WERI-Rb-1 (cell line): ENCODE results near the gene ADGRG1.

ENCODE experiments used
- DNase-seq: peaks from one replicate; pipeline ENCODE4 v3.0.0-alpha.2; 2020
- H3K27ac ChIP-seq: fragments of 250-450 bp; sonication (Bioruptor Pico); 2 replicates; pipeline ENCODE4 v1.5.1; 2020; ENCODE audit warnings: mild to moderate bottlenecking, moderate library complexity
- H3K27me3 ChIP-seq: fragments of 250-450 bp; sonication (Bioruptor Pico); 2 replicates; pipeline ENCODE4 v1.5.1; 2021; ENCODE audit warnings: mild to moderate bottlenecking, low read depth, moderate library complexity; ENCODE audit not compliant: insufficient read depth, severe bottlenecking
- H3K36me3 ChIP-seq: fragments of 250-450 bp; sonication (Bioruptor Pico); 2 replicates; pipeline ENCODE4 v1.5.1; 2020; ENCODE audit warnings: mild to moderate bottlenecking, moderate library complexity
- H3K4me3 ChIP-seq: 2 replicates; pipeline ENCODE4 v1.5.1; 2011; ENCODE audit warnings: low read depth, mild to moderate bottlenecking, control low read depth, low read length
- H3K9me3 ChIP-seq: fragments of 250-450 bp; sonication (Bioruptor Pico); 2 replicates; pipeline ENCODE4 v1.5.1; 2021; ENCODE audit warnings: mild to moderate bottlenecking, moderate library complexity; ENCODE audit not compliant: severe bottlenecking
- TF ChIP-seq, protein P1 (sequence below): IDR thresholded peaks from 2 replicates; pipeline ENCODE4 v1.5.1; 2011; ENCODE audit warnings: low read depth, mild to moderate bottlenecking, control low read depth, inconsistent platforms, low read length

Gene ADGRG1

DNA sequence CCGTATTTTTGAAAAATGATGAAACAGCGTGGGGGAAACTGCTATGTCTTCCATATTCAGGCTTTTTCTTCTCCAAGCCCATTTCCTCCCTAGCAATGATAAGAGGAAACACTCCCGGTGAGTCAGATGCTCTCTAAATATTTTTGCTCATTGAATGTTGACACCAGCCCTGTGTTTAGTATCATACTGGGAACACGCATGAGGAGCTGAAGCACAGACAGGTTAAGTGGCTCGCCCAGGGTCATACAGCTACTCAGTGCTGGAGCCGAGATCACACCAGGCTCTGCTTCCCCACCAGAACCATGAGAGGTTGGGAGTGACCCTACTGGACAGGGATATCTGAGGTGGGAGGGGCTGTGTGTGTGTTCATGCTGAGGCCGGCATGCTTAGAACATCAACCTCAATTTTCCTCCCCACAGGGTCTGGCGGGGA is 37.8 kb upstream of the ADGRG1 start:
- H3K27ac ChIP-seq: no peak overlapping the region
- no peaks in the 10 kb centered on the region for H3K27me3 ChIP-seq
- no peaks in the 10 kb centered on the region for H3K36me3 ChIP-seq
- no peak overlapping the region for H3K4me3 ChIP-seq
- no peaks in the 10 kb centered on the region for H3K9me3 ChIP-seq
- DNase-seq: no peak
- TF ChIP-seq, protein P1, sequence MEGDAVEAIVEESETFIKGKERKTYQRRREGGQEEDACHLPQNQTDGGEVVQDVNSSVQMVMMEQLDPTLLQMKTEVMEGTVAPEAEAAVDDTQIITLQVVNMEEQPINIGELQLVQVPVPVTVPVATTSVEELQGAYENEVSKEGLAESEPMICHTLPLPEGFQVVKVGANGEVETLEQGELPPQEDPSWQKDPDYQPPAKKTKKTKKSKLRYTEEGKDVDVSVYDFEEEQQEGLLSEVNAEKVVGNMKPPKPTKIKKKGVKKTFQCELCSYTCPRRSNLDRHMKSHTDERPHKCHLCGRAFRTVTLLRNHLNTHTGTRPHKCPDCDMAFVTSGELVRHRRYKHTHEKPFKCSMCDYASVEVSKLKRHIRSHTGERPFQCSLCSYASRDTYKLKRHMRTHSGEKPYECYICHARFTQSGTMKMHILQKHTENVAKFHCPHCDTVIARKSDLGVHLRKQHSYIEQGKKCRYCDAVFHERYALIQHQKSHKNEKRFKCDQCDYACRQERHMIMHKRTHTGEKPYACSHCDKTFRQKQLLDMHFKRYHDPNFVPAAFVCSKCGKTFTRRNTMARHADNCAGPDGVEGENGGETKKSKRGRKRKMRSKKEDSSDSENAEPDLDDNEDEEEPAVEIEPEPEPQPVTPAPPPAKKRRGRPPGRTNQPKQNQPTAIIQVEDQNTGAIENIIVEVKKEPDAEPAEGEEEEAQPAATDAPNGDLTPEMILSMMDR: no peak

DNA sequence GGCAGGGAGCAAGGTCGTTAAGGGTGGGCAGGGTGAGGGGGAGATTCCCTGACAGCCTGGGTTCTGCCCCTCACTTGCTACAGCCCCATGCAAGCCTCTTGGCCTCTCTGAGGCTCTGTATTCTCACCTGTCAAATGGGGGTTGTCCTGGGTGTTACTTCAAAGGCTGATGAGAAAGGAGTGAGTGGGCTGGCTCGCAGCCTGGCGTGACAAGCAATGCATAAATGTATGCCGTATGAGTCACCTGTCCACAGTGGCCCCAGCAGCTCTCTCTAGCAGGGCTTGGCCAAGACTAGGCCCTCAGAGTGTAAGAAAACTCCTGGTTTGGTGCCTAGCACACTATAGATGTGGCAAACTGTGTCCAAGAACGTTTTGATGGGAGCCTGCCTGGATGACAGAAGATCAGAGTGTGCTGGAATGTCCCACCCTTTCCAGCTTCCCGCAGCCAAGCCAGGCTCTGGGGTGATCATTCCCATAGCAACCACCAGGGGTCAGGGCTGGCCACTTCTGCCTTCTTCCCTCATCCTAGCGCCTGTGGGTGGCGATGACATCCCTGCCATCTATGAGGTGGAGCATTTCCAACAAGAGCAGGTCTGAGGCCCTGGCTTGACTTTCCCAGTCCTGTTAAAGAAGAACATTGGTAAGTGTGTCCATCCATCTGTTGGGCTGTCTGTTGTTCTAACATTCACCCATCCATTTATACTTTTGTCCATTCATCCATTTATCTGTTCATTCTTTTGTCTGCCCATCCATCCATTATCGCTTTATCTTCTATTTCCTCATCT is 37.2 kb upstream of the ADGRG1 start:
- H3K27ac ChIP-seq: no peak overlapping the region
- no peaks in the 10 kb centered on the region for H3K36me3 ChIP-seq
- DNase-seq: peak; percentile 67
- TF ChIP-seq, protein P1: peak; percentile 95
- no peaks in the 10 kb centered on the region for H3K9me3 ChIP-seq
- H3K4me3 ChIP-seq: no peak overlapping the region
- no peaks in the 10 kb centered on the region for H3K27me3 ChIP-seq

DNA sequence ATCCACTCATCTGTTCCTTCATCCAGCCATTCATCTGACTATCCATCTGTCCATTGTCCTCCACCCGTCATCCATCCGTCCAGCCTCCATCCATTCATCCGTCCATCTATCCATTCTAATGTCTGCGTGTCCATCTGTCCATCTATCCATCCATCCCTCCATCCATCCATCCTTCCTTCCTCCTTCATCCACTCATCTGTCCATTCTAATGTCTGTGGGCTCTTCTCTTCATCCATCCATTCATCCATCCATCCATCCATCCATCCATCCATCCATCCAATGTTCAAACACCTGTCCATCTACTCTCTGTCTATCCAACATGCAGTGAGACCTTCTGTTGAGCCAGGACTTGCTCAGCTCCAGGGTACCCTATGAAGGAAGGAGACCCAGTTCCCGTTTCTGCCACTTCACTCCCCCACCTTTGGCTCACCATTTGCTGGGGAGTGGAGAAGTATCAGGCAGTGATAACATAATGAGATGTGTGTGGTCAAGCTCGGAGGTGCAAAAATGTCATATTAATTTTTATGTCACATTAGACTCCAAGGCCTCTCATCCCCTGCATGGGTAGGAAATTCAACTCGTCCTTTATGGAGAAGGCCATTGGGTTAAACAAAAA is 36.5 kb upstream of the ADGRG1 start:
- Histone ChIP-seq H3K4me3 (no peak overlapping the region), H3K36me3 (no peaks in the 10 kb centered on the region), H3K27me3 (no peaks in the 10 kb centered on the region), H3K9me3 (no peaks in the 10 kb centered on the region), H3K27ac (no peak overlapping the region)
- no peak for DNase-seq
- TF ChIP-seq, protein P1: no peak

DNA sequence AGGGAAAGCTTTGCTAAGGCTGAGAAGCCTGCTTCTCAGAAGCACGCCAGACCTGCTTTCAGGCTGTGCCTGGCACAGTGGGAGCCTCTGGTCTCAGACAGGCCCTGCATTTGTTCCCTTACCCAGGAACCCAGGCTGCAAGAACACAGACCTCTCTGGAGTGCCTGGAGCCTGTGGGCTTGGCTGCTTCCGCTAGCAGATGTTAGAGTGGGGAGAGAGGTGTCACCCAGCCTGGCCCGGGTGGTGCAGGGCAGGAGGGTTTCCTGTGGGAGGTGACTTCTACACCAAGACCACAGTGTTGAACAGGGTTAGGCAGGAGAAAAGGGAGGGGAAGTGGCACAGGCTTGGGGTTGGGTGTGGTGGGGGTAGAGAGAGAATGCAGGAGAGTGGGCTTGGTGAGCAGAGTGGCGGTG is 35.8 kb upstream of the ADGRG1 start:
- H3K27ac ChIP-seq: no peak overlapping the region
- H3K36me3 ChIP-seq: no peaks in the 10 kb centered on the region
- TF ChIP-seq, protein P1: no peak
- H3K9me3 ChIP-seq: no peaks in the 10 kb centered on the region
- DNase-seq: no peak
- no peaks in the 10 kb centered on the region for H3K27me3 ChIP-seq
- no peak overlapping the region for H3K4me3 ChIP-seq

DNA sequence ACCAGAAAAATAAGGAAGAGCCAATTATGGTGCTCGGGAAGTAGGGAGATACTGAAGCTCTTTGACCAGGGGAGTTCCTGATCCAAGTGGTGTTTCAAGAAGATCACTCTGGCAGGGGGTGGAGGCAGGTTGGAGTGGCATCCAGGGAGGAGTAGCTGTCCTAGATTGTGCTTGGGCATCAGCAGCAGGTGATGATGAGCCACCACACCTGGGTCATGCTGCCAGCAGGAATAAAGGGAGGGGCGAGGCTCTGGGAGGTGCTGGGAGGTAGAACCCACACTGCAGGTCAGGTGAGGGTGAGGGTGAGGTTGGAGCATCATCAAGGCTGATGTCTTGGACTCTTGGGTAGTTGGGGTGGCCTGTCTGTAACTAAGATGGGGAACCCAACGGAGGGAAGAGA is 35.4 kb upstream of the ADGRG1 start:
- Histone ChIP-seq H3K27me3 (no peaks in the 10 kb centered on the region), H3K27ac (no peak overlapping the region), H3K4me3 (no peak overlapping the region), H3K36me3 (no peaks in the 10 kb centered on the region), H3K9me3 (no peaks in the 10 kb centered on the region)
- no peak for DNase-seq
- TF ChIP-seq, protein P1: no peak
